ENCODE measurements around the gene PRSS23. TPM values are rescaled to one million over a fixed set of nuclear protein-coding genes. Genes with fewer than 3 reads are reported as not detected.

PRSS23 gene, protein sequence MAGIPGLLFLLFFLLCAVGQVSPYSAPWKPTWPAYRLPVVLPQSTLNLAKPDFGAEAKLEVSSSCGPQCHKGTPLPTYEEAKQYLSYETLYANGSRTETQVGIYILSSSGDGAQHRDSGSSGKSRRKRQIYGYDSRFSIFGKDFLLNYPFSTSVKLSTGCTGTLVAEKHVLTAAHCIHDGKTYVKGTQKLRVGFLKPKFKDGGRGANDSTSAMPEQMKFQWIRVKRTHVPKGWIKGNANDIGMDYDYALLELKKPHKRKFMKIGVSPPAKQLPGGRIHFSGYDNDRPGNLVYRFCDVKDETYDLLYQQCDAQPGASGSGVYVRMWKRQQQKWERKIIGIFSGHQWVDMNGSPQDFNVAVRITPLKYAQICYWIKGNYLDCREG
- total RNA-seq = 150 and 252 TPM in 2 replicates

DNA sequence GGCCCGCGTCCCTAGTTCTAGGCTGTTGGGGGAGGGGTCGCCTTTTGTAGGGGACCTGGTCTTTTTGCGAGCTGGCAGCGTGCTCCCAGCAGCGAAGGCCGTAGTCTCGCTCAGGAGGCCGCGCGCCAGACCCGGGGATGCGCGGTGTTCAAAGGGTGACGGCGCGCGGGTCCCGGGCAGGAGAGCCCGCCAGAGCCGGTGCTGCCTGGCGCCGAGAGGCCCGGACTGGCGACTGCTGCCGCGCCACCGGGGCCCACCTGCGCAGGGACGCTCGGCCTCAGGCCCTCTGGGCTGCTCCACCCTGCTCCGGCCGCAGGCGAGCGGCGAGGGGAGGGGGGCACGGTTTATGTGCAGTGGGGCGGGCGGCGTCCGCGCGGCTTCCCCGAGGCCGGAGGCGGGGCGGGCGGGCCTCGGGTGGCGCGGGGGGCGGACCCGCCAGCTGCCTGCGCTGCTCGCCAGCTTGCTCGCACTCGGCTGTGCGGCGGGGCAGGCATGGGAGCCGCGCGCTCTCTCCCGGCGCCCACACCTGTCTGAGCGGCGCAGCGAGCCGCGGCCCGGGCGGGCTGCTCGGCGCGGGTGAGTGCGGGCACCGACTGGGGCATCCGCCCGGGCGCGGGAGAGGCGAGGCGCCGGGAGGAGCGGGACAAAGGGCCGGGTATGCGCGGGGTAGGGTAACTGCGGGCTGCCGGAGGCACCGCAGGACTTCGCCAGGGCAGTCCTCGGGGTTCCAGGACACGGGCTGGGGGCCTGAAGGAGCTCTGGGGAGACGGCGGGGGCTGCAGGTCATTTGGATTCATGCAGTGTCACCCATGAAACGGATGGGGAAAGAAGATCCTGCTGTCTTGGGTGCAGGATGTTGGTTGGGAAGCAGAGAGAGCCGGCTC lies at the start of gene PRSS23:
TSS of gene PRSS23 (plus strand) at position 467 of the 884 bp plus-strand sequence. CDS start 7,102 bp downstream, outside the sequence.

Other genes starting within 250 kb of the PRSS23 start
- gene ME3, start 127.9 kb upstream of the PRSS23 start, total RNA-seq = 24.6 and 30.2 TPM in 2 replicates
- 30.6 and 33.7 TPM in 2 replicates for gene FZD4, start 154.9 kb downstream of the PRSS23 start, total RNA-seq
- 26.3 and 32.7 TPM in 2 replicates for gene TMEM135, start 237.4 kb downstream of the PRSS23 start, total RNA-seq

Data from smooth muscle cell of bladder (primary cell).